HUES64 (cell line): ENCODE results near the gene IL18R1.
"Not testable (repeated sequence)": the region's sequence is repeated elsewhere in the genome, so short reads cannot be mapped to it uniquely, and the experiment has no call there.

Source experiments
- H3K27ac ChIP-seq: 2 replicates; pipeline ENCODE4 v1.7.0; 2013; ENCODE audit warnings: low read depth, low read length, inconsistent platforms
- H3K27me3 ChIP-seq: 2 replicates; pipeline ENCODE4 v1.6.1; 2013; ENCODE audit warnings: mild to moderate bottlenecking, low read length; ENCODE audit not compliant: insufficient read depth
- H3K36me3 ChIP-seq: 2 replicates; pipeline ENCODE4 v1.6.1; 2013; ENCODE audit warnings: mild to moderate bottlenecking, low read length; ENCODE audit not compliant: insufficient read depth
- H3K4me1 ChIP-seq: 2 replicates; pipeline ENCODE4 v1.6.1; 2013; ENCODE audit warnings: mild to moderate bottlenecking, low read length, moderate library complexity; ENCODE audit not compliant: insufficient read depth
- H3K4me3 ChIP-seq: 2 replicates; pipeline ENCODE4 v1.5.1; 2013; ENCODE audit warnings: mild to moderate bottlenecking, low read length, moderate library complexity
- H3K9ac ChIP-seq: 2 replicates; pipeline ENCODE4 v1.6.1; 2013; ENCODE audit warnings: mild to moderate bottlenecking, low read depth, low read length
- H3K9me3 ChIP-seq: 2 replicates; pipeline ENCODE4 v1.6.1; 2013; ENCODE audit warnings: low read depth, low read length; ENCODE audit not compliant: insufficient read depth
- WGBS: fragments of 150-250, 120-280 bp; methylation state at CpG from one replicate; pipeline ENCODE4 v1.1.7; 2013; ENCODE audit warnings: missing lambda C conversion rate; 5-methylcytosine and 5-hydroxymethylcytosine counted together

IL18R1 gene

DNA sequence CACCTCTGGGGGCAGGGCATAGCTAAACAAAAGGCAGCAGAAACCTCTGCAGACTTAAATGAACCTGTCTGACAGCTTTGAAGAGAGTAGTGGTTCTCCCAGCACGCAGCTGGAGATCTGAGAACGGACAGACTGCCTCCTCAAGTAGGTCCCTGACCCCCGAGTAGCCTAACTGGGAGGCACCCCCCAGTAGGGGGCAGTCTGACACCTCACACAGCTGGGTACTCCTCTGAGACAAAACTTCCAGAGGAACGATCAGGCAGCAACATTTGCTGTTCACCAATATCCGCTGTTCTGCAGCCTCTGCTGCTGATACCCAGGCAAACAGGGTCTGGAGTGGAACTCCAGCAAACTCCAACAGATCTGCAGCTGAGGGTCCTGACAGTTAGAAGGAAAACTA is 30.7 kb upstream of the IL18R1 start:
- H3K9me3 ChIP-seq = peaks cover 11% of the 10 kb centered on the region
- not testable (repeated sequence) for H3K27ac ChIP-seq, H3K4me1 ChIP-seq, H3K27me3 ChIP-seq, H3K4me3 ChIP-seq, H3K9ac ChIP-seq, H3K36me3 ChIP-seq
- 88% methylated on average over 5 of the region's 5 CpGs for WGBS

DNA sequence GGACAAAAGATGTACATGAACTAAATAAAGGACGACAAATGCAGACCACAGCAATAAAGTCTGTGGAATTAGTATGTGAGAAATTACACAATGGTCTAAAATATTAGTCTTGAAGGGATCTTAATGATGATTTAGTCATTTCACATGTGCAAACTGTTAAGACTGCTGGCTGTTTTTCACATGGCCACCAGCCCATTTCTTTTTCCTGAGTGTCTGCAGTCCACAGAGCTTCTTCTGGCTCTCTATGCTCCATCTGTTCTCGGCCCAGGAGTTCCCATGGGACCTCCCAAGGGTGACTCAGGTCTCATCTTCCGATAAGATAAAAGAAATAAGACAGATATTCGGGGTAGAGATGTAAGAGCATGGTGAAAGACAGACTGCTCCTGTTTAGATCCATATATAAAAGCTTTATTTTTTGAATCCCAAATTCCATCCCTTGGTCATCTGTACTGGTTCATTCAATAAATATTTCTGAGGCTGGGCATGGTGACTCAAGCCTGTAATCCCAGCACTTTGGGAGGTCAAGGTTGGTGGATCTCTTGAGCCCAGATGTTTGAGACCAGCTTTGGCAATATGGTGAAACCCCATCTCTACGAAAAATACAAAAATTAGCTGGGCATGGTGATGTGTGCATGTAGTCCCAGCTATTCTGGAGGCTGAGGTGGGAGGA is 24.1 kb upstream of the IL18R1 start:
- Histone ChIP-seq H3K27ac (no peak overlapping the region), H3K9me3 (no peaks in the 10 kb centered on the region), H3K27me3 (no peaks in the 10 kb centered on the region), H3K4me3 (no peak overlapping the region), H3K9ac (no peak overlapping the region), H3K4me1 (no peaks in the 10 kb centered on the region), H3K36me3 (no peaks in the 10 kb centered on the region)
- WGBS = 89% methylated on average over 5 of the region's 5 CpGs

DNA sequence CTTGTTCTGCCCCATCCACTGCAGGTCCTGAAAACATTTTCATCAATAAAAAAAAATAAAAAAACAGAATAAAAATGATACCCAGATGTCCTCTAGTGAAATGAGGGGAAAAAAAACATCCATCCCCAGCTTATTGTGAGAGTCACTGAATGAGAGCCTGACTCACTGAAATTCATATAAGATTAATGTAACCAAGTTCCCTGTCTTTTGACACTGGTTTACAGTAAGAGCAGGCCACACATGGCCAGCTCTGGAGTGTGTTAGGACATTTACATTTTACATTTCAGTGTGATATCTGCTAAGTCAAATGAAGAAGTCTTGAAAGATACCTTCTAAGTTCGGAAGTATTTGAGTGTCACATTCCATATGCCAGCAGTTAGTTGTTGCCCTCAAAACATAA is 21.1 kb upstream of the IL18R1 start:
- H3K4me3 ChIP-seq = no peak overlapping the region
- no peaks in the 10 kb centered on the region for H3K27me3 ChIP-seq
- no peaks in the 10 kb centered on the region for H3K9me3 ChIP-seq
- H3K36me3 ChIP-seq = no peaks in the 10 kb centered on the region
- 94% methylated on average over 1 of the region's 1 CpG for WGBS
- H3K9ac ChIP-seq = no peak overlapping the region
- no peak overlapping the region for H3K27ac ChIP-seq
- H3K4me1 ChIP-seq = no peaks in the 10 kb centered on the region

DNA sequence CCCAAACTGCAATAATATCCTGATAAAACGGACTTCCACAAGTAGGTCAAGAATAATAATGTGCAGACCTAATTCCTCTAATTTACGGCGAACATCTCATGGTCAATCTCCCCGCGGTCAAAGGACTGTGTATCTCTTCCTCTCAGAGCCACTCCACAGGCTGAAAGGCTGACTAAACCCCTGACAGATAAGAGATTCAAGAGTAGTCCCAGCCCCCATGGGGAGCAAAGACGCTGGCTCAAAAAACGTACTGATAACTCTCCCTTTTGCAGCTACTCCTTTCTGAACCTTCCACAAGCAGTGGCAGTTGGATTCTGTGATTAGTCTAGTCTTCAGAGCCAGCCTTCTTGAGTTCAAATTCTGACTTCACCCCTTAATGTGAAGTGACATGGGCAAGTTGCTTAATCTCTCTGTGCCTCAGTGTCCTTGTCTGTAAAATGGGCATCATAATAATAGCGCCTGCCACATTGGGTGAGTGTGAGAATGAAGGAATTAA is 19.7 kb upstream of the IL18R1 start:
- WGBS = 84% methylated on average over 8 of the region's 8 CpGs
- H3K27me3 ChIP-seq = no peaks in the 10 kb centered on the region
- H3K9me3 ChIP-seq = no peaks in the 10 kb centered on the region
- no peaks in the 10 kb centered on the region for H3K36me3 ChIP-seq
- no peak overlapping the region for H3K27ac ChIP-seq
- H3K4me1 ChIP-seq = no peaks in the 10 kb centered on the region
- H3K9ac ChIP-seq = no peak overlapping the region
- H3K4me3 ChIP-seq = no peak overlapping the region

DNA sequence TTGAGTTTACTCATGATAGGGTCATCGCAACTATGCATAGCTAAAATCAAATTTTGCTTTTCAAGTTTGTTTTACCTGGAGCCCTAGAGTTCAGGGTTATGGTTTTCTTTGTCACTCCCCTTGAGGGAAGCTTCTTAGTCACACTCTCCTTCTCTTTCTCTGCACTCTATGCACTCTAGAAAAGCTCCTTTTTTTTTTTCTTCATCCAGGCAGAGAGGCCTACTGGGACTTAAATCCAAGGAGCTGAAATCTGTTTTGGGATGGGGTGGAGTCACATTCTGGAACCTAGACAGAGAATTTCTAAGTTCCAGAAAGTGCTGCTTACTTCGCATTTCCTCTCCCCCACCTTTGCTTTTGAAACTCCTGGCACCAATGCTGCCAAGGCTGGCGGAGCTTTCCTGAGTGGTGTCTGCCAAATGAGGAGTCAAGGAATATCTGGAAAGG is 19.1 kb upstream of the IL18R1 start:
- Histone ChIP-seq H3K9me3 (no peaks in the 10 kb centered on the region), H3K36me3 (no peaks in the 10 kb centered on the region), H3K27me3 (no peaks in the 10 kb centered on the region), H3K4me1 (no peaks in the 10 kb centered on the region), H3K9ac (no peak overlapping the region), H3K4me3 (no peak overlapping the region), H3K27ac (no peak overlapping the region)
- WGBS = 95% methylated on average over 3 of the region's 3 CpGs

DNA sequence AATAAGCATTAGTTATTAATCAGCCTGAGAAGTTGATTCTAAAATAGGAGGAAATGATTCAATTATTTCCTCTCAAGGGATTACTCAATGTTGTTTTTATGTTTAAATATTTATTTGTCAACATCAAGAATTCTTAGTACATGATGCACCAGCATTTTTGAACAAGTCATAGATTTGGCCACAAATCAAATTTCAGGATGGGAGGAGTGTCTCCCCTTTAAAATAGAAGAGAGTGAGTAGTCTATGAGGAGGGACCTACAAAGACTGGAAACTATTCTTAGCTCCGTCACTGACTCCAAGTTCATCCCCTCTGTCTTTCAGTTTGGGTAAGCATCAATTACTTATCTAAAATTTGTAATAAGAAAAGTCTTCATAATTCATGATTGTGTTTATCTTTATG is 18.6 kb upstream of the IL18R1 start:
- no peak overlapping the region for H3K27ac ChIP-seq
- H3K9ac ChIP-seq = no peak overlapping the region

DNA sequence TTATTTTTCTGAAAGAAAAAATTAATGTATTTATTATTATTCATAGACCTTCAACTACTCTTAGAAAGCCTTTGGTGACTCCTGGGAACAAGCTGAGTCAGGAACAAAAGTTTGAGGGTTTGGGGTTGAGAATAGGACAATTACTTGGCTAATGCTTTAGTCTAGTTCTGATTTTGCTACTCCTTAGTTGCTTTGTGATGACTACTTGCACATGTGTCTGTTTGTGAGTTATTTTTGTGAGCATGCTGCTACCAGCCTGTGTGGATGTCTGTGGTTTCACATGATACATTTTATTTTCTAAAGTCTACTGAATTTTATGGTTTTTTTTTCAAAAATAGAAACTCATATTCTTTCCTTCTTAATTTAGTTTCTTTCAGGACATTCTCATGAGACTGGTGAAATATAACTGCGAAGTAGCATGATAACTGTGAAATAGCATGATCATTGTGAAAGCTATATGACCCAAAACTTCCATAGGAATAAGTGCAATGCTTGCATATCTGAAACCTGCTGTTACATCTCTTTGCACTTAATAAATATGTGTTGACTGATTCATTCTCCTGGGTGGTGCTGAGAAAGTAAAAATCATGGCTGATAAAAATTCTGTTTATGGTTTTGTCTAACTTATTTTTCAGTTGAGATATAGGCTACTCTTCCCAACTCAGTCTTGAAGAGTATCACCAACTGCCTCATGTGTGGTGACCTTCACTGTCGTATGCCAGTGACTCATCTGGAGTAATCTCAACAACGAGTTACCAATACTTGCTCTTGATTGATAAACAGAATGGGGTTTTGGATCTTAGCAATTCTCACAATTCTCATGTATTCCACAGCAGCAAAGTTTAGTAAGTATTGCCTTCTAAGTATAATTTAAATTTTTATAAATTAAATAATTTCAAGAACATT is 17.9 kb upstream of the IL18R1 start:
- Histone ChIP-seq H3K4me1 (no peaks in the 10 kb centered on the region), H3K27me3 (no peaks in the 10 kb centered on the region), H3K9ac (no peak overlapping the region), H3K27ac (no peak overlapping the region), H3K36me3 (no peaks in the 10 kb centered on the region), H3K4me3 (no peak overlapping the region), H3K9me3 (no peaks in the 10 kb centered on the region)
- WGBS = 88% methylated on average over 3 of the region's 3 CpGs

More for the DNA sequence above, 18.6 kb upstream of the IL18R1 start:
- whole genome bisulfite sequencing = no CpG with 5 or more reads among the region's 1 CpG
- H3K9me3 ChIP-seq = no peaks in the 10 kb centered on the region
- H3K4me3 ChIP-seq = no peak overlapping the region
- H3K27me3 ChIP-seq = no peaks in the 10 kb centered on the region
- H3K4me1 ChIP-seq = no peaks in the 10 kb centered on the region
- H3K36me3 ChIP-seq = no peaks in the 10 kb centered on the region

DNA sequence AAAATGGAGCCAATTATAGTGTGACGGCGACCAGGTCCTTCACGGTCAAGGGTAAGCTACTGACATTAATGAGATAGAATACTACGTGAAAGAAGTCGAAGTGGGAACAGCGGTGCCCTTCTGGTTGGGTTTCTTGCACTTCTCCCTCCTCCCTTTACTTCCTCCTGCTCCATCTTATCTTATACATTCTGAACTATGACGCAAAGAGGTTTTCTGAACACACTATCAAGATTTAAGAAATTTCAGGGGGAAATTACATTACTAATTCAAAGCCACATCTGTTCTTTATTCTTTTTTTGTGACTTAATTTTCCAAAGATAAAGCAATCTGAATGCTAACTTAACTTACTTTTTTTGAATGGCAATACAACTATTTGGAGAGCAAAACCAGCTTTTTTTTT is 14.8 kb upstream of the IL18R1 start:
- Histone ChIP-seq H3K4me1 (no peaks in the 10 kb centered on the region), H3K4me3 (no peak overlapping the region), H3K36me3 (no peaks in the 10 kb centered on the region), H3K9me3 (no peaks in the 10 kb centered on the region), H3K27me3 (no peaks in the 10 kb centered on the region), H3K27ac (no peak overlapping the region), H3K9ac (no peak overlapping the region)
- 95% methylated on average over 7 of the region's 7 CpGs for WGBS

DNA sequence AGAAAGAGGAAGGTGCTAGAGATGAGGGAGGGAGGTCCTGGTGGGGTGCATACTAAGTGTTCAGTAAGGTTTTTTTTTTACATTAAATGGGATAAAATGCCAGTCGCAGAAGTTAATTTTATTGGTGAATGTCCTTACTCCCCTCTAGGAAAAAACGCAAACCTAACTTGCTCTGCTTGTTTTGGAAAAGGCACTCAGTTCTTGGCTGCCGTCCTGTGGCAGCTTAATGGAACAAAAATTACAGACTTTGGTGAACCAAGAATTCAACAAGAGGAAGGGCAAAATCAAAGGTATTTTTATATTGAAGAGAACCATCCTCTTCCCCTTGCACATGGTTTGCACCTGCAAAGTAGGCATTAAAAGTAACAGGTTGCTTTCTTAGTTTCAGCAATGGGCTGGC is 12.7 kb upstream of the IL18R1 start:
- Histone ChIP-seq H3K27ac (no peak overlapping the region), H3K4me1 (no peaks in the 10 kb centered on the region), H3K36me3 (no peaks in the 10 kb centered on the region), H3K9me3 (no peaks in the 10 kb centered on the region), H3K9ac (no peak overlapping the region), H3K4me3 (no peak overlapping the region), H3K27me3 (no peaks in the 10 kb centered on the region)
- 95% methylated on average over 3 of the region's 3 CpGs for WGBS

DNA sequence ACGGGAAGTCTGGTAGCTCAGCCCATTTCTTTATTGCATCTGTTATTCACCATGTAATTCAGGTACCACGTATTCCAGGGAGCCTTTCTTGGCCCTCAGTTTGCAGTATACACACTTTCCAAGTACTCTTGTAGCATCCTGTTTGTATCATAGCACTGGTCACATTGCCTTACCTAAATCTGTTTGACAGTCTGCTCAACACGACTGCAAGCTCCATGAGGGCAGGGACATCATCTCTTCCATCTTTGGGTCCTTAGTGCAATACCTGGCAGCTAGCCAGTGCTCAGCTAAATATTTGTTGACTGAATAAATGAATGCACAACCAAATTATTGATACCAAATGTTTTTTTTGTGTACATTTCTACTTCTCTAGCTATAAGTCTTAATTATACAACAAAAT is 11.2 kb upstream of the IL18R1 start:
- Histone ChIP-seq H3K4me3 (no peak overlapping the region), H3K27me3 (no peaks in the 10 kb centered on the region; the same call in 1 of the 2 replicates), H3K9ac (no peak overlapping the region), H3K36me3 (no peaks in the 10 kb centered on the region), H3K27ac (no peak overlapping the region), H3K9me3 (no peaks in the 10 kb centered on the region), H3K4me1 (no peaks in the 10 kb centered on the region)
- 89% methylated on average over 3 of the region's 3 CpGs for WGBS

DNA sequence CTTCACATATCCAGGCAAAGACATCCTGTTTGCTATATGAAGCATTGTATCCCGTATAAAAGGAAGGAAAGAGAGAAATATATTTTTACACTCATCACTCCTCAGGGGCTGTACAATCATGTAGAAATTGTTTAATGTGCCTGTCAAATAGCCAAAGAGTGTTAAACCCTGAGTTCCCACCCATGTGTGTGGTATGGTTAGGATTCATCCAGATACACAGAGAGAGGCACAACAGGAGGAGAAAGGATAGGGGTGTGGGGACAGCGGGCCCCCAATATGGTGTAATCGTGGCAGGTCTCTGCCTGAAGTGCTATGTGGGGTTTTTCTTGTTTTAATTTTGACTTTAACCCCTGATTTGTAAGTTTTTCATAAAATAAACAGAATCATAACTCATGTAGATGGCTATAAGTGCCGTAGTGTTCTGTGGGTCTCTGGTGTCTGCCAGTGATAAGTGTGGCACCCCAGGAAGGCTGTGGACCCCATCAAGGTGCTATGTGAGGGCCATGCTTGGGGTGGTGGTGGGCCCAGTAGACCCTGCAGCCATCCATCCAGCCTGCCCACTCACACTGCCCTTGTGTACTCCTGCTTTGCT is 10.2 kb upstream of the IL18R1 start:
- 94% methylated on average over 3 of the region's 4 CpGs for WGBS
- H3K9ac ChIP-seq = no peak overlapping the region
- H3K4me3 ChIP-seq = no peak overlapping the region
- no peaks in the 10 kb centered on the region for H3K36me3 ChIP-seq
- no peaks in the 10 kb centered on the region; the same call in 1 of the 2 replicates for H3K27me3 ChIP-seq
- no peaks in the 10 kb centered on the region for H3K4me1 ChIP-seq
- no peaks in the 10 kb centered on the region for H3K9me3 ChIP-seq
- H3K27ac ChIP-seq = no peak overlapping the region
